ENCODE results near the gene CACNA1F.
A peak's percentile ranks its signal among the peaks of the same experiment; 100 is the strongest.
"Not testable (repeated sequence)": the region's sequence is repeated elsewhere in the genome, so short reads cannot be mapped to it uniquely, and the experiment has no call there.

Gene CACNA1F

DNA sequence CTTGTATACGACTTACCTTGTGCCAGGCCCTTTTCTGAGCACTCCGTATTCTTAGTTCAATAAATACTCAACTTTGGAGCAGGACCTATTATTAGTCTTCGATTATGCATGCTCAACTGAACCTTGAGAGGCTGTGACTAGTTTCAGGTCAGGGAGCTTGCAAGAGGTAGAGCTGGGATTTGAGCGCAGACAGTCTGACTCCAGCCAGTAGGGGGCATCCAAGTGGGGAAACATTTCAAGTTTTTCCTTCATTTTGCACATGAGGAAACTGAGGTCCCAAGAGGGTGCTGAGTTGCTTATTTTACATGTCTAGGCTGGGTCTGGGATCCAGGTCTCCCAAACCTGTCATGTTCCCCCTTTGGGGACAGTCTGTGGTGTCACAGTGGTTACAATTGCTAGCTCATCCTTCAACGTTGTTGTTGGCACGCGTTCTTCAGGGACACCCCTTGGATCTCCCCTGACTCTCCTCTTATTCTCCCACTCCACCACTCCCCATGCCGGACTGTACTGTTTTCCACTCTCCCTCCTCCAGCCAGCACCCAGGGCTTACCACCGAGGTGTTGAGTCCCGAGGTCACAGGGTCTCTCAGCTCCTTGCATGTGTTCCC, 40.3 kb downstream of the CACNA1F start:
- DNase-seq, result peak; percentile 60

DNA sequence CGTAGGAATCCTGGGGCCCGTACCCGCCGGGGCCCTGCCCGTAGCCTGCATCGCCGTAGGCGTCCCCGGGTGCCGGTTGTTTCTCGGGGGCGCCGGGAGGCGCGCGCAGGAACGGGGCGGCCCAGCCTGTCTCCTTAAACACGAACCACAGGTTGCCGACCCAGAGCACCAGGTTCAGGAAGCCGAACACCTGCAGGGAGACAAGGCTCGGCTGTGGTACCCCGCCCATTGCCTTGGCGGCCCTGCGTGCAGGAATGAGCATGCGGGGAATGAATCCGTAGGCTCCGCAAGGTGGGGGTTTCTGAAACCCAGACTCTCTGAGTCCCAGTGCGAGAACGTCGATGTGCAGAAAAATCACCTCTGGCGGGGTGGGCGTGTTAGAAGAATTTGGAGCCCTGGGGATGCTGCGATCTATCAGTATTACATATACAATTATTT, 41.5 kb downstream of the CACNA1F start:
- DNase-seq, result peak; percentile 38

GRCh38 chrX:49190821-49191573, 42.1 kb downstream of the CACNA1F start:
- peak; percentile 95 for DNase-seq

- DNase-seq, result no peak
Observed at GRCh38 chrX:49189606-49190005, 43.5 kb downstream of the CACNA1F start.

DNA sequence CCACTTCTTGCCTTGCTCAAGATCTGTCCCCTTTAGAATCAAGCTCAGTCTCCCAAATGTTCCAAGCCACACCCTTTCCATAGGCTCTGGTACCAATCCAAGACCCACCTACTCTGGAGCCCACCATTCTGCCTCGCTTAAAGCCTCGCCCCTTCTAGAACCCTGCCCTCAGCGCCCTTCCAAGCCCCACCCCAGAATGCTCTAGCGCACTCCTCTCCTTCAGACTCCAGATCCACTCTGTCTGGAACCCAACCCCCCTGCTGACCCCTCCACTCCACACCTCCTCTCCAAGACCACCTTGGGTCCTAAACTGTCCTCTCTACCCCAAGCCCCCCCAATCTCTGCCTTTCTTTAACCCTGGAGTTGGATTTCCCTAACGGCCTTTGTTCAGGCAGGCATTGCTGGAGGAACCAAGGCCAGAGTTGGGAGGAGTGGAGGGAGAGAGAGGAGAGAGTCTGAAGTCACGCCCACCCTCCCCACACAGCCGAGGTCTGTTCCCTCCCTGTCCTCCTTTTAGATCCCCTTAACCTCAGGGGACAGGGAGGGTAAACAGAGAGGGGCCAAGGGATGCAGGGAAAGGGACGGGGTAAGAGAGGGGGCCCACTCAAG, 44.6 kb downstream of the CACNA1F start:
- DNase-seq, result no peak

- no peak for DNase-seq
Observed at GRCh38 chrX:49187526-49187925, 45.6 kb downstream of the CACNA1F start.

DNA sequence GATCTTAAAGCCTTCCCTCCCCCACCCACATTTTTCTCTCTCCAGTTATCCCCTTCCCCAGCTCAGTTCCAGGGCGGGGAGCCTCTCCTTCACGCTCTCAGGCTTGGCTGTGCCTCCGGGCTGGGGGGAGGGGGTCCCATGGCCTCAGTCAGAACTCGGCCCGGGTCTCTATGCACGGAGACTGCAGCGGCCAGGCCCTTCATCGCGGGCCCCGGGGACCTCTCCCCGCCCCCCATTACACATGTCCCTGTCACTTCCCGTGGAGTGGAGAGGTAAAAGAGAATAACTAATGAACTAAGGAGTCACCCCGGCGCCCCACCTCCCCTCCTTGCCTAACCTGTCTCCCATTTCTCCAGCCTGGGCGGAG, 46.1 kb downstream of the CACNA1F start:
- no peak for DNase-seq

- DNase-seq, result peak; percentile 85
Observed at GRCh38 chrX:49186125-49187027, 46.8 kb downstream of the CACNA1F start, which contains the start of gene PRICKLE3. PRICKLE3 (minus strand) TSS chrX:49186373; CDS start chrX:49186297, 76 bp downstream.

- DNase-seq, result peak; percentile 50
Observed at GRCh38 chrX:49184294-49185281, 48.6 kb downstream of the CACNA1F start.

- no peak for DNase-seq
Observed at GRCh38 chrX:49183701-49184281, 49.3 kb downstream of the CACNA1F start.

GRCh38 chrX:49179358-49179757, 53.8 kb downstream of the CACNA1F start:
- DNase-seq, result no peak

DNA sequence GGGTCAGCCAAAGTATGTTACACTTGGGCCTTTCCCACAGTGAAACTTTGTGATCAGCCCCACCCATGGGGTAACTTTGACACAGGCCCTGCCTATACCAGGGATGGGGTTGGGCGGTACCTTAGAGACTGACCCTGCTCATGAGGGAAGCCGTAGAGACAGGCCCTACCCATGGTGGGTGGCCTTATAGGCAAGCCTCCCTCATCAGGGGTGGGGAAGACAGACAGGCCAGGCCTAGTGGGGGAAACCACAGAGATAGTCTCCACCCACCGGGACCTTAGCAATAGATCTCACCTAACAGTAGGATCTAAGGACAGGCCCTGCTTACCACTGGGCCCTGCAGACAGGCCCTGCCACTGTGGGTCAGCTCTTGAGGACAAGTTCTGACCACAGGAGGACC, 54.6 kb downstream of the CACNA1F start:
- no peak for DNase-seq

DNA sequence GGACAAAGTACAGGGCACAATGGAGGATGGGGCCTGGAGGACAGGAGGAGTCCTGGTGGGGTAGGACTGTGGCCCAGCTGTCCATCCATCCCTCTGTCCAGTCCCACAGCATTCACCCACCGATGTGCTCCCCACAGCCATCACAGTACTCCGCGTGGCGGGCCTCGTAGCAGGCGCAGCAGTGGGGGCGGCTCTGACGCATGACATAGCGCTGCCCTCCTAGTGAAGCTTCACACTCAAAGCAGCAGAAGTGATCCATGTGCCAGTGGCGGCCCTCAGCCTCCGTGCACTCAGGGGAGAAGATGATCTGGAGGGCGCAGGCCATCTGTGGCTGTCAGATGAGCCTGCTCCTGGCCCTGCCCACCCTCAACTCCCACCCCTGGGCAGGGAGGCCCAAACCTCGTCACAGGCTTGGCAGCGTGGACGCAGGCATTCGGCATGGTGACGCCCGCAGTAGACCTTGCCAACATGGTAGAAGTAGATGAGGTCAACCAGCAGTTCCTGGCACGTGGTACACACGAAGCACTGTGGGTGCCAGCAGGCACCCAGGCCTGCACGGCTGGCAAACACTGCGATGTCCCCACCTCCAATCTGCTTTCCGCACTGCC, 55.2 kb downstream of the CACNA1F start:
- DNase-seq, result no peak

DNA sequence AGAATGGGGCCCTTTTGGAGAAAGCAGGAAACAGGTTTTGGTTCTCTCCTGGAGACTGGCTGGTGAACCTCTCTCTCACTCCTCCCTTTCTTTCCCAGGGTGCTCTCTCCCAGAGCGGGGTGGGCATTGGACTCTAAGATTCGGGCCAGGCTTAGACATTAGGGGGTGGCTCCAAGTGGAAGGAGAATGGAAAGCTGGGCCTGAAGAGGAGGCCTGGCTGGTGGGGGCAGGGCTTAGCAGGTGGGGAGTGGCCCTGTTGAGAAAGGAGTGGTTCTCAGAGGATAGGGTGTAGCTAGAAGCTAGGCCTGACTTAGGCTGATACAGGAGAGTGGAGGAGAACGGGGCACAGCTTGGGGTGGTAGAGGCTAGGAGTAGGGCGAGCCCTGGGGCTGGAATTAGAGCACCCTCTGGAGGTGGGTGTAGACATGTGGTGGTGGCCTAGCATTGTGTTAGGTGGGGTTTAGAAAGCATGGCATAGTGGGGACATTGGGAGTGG, 55.8 kb downstream of the CACNA1F start:
- no peak for DNase-seq

GRCh38 chrX:49176421-49177326, 56.5 kb downstream of the CACNA1F start:
- no peak for DNase-seq

- DNase-seq, result no peak
Observed at GRCh38 chrX:49175435-49176274, 57.5 kb downstream of the CACNA1F start.

DNA sequence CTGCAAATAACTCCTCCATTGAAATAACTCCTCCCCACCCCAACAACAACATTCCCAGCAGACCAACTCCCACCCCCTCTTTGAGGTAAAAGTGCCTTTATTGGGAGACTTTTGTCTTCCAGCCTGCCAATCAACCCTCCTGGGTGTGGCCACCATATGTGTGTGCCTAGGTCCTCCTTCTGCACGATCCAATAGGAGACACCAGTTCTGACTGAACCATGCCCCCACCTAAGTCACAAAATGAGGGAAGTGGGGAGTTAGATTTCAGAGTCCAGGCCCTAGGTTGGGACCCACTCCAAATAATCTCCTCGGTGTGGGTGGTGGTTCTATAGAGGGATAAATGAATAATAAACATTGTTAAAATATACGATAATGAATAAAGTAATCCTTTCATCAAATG, 58.4 kb downstream of the CACNA1F start:
- no peak for DNase-seq

GRCh38 chrX:49173544-49173943, 59.6 kb downstream of the CACNA1F start:
- not testable (repeated sequence) for DNase-seq
